ENCODE results near the gene MN1.

Gene MN1

GRCh38 chr22:27844656-27845591 lies 43.4 kb upstream of the MN1 start:
- Histone ChIP-seq H3K27ac (no peak overlapping the region), H3K4me3 (no peak overlapping the region)
- peak; percentile 69 for DNase-seq (ENCODE audit: low spot score)
- TF ChIP-seq CTCF (IDR thresholded peaks at IDR 0.05) = no peak

- no peak overlapping the region for H3K4me3 ChIP-seq
- DNase-seq (ENCODE audit: low spot score) = peak; percentile 29
- no peak for TF ChIP-seq CTCF (IDR thresholded peaks at IDR 0.05)
- H3K27ac ChIP-seq = no peak overlapping the region
These were observed 42.7 kb upstream of the MN1 start for GRCh38 chr22:27844256-27844655.

GRCh38 chr22:27843441-27843840 lies 41.9 kb upstream of the MN1 start:
- DNase-seq (ENCODE audit: low spot score) = peak; percentile 64
- TF ChIP-seq CTCF (IDR thresholded peaks at IDR 0.05) = no peak
- H3K27ac ChIP-seq = no peak overlapping the region
- no peak overlapping the region for H3K4me3 ChIP-seq

- H3K27ac ChIP-seq = no peak overlapping the region
- no peak overlapping the region for H3K4me3 ChIP-seq
- DNase-seq (ENCODE audit: low spot score) = no peak
- TF ChIP-seq CTCF (IDR thresholded peaks at IDR 0.05) = no peak
These were observed 41.3 kb upstream of the MN1 start for GRCh38 chr22:27842669-27843431.

- no peak overlapping the region for H3K27ac ChIP-seq
- no peak for TF ChIP-seq CTCF (IDR thresholded peaks at IDR 0.05)
- DNase-seq (ENCODE audit: low spot score) = peak; percentile 70
- H3K4me3 ChIP-seq = no peak overlapping the region
These were observed 40.6 kb upstream of the MN1 start for GRCh38 chr22:27842201-27842600.

GRCh38 chr22:27840436-27840835 lies 38.9 kb upstream of the MN1 start:
- Histone ChIP-seq H3K4me3 (no peak overlapping the region), H3K27ac (no peak overlapping the region)
- peak; percentile 56 for DNase-seq (ENCODE audit: low spot score)
- TF ChIP-seq CTCF (IDR thresholded peaks at IDR 0.05) = no peak

All from coronary artery (tissue), 2 donors.